ENCODE results near the gene POLR2L. TPM values are rescaled to one million over a fixed set of nuclear protein-coding genes. Genes with fewer than 3 reads are reported as not detected.

POLR2L gene
- total and polyA plus RNA-seq, 4 donors, result 57.5 to 152 (median 105) TPM

- no peaks in the 10 kb centered on the region for H3K9me3 ChIP-seq (ENCODE audit: control insufficient read depth, low read length)
- no peaks in the 10 kb centered on the region for H3K36me3 ChIP-seq (ENCODE audit: control insufficient read depth in 1 of 2, insufficient read depth in 2 of 2, low read length in 1 of 2)
- intact Hi-C loops (cut with DNase I), result no loop called here
- WGBS, 2 donors, result 85 to 86% methylated on average over 21 of the region's 21 CpGs
- no peaks in the 10 kb centered on the region for H3K4me1 ChIP-seq (ENCODE audit: control insufficient read depth in 1 of 2, insufficient read depth in 2 of 2, low read length in 2 of 2)
- H3K27ac ChIP-seq (ENCODE audit: low read depth in 1 of 2, low read length in 2 of 2), result no peak overlapping the region
- no peaks in the 10 kb centered on the region for H3K27me3 ChIP-seq (ENCODE audit: control insufficient read depth in 1 of 2, insufficient read depth in 2 of 2, low read length in 1 of 2)
- no peak overlapping the region for H3K4me3 ChIP-seq (ENCODE audit: low read length in 2 of 2)
- DNase-seq, result no peak
- no peak for ATAC-seq (ENCODE audit: low FRiP score)
Observed at GRCh38 chr11:860234-861104, 18.1 kb upstream of the POLR2L start.

DNA sequence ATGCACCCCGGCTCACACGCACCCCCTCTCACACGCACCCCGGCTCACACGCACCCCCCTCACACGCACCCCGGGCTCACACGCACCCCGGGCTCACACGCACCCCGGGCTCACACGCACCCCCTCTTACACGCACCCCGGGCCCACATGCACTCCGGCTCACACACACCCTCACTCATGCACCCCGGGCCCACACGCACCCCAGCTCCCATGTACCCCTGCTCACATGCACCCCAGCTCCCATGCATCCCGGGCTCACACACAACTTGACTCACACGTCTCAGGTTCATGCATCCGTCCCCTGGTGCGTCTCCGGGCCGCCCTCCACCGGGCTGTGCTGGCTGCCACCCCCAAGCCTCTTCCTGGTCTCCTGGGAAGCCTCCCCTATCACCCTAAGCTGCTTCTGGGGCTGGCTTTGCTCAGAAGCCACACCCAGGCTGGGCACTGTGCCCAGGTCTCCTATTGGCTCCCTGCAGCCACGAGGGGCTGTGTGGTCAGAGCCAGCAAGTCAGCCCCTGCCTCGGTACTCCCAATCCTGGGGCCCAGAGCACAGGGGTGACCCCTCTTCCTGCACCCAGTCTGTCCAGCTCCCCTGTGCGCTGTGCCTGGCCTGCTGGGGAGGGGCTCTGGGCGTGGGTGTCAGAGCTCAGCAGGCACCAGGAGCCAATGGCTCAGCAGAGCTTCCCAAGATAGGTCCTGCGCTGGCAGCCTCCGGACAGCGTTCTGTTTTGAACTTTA is 17.2 kb upstream of the POLR2L start:
- Histone ChIP-seq H3K36me3 (ENCODE audit: control insufficient read depth in 1 of 2, insufficient read depth in 2 of 2, low read length in 1 of 2) (no peaks in the 10 kb centered on the region), H3K4me3 (ENCODE audit: low read length in 2 of 2) (no peak overlapping the region), H3K4me1 (ENCODE audit: control insufficient read depth in 1 of 2, insufficient read depth in 2 of 2, low read length in 2 of 2) (no peaks in the 10 kb centered on the region), H3K27me3 (ENCODE audit: control insufficient read depth in 1 of 2, insufficient read depth in 2 of 2, low read length in 1 of 2) (no peaks in the 10 kb centered on the region), H3K9me3 (ENCODE audit: control insufficient read depth, low read length) (no peaks in the 10 kb centered on the region), H3K27ac (ENCODE audit: low read depth in 1 of 2, low read length in 2 of 2) (no peak overlapping the region)
- 39 to 47% methylated on average over 25 to 31 of the region's 31 CpGs for WGBS, 2 donors
- ATAC-seq (ENCODE audit: low FRiP score) (peak; percentile 39), DNase-seq (peak; percentile 83 to 90)
- intact Hi-C loops (cut with DNase I), result no loop called here

DNA sequence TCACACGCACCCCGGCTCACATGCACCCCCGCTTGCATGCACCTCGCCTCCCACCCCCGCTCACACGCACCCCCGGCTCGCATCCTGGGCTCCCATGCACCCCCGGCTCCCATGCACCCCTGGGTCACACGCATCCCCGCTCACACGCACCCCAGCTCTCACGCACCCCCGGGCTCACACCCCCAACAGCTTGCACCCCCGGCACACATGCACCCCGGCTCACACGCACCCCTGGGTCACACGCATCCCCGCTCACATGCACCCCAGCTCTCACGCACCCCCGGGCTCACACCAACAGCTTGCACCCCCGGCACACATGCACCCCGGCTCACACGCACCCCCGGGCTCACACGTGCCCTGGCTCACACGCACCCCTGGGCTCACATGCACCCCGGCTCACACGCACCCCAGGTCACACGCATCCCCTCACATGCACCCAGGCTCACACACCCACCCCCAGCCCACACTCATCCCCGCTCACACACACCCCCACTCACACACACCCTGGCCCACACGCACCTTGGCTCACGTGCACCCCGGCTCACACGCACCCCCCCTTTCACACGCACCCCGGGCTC is 16.5 kb upstream of the POLR2L start:
- no peaks in the 10 kb centered on the region for H3K36me3 ChIP-seq (ENCODE audit: control insufficient read depth in 1 of 2, insufficient read depth in 2 of 2, low read length in 1 of 2)
- no peaks in the 10 kb centered on the region for H3K9me3 ChIP-seq (ENCODE audit: control insufficient read depth, low read length)
- H3K27me3 ChIP-seq (ENCODE audit: control insufficient read depth in 1 of 2, insufficient read depth in 2 of 2, low read length in 1 of 2), result no peaks in the 10 kb centered on the region
- WGBS, 2 donors, result 84 to 87% methylated on average over 35 to 37 of the region's 37 CpGs
- H3K4me3 ChIP-seq (ENCODE audit: low read length in 2 of 2), result no peak overlapping the region
- DNase-seq, result no peak
- H3K27ac ChIP-seq (ENCODE audit: low read depth in 1 of 2, low read length in 2 of 2), result no peak overlapping the region
- intact Hi-C loops (cut with DNase I), result no loop called here
- no peaks in the 10 kb centered on the region for H3K4me1 ChIP-seq (ENCODE audit: control insufficient read depth in 1 of 2, insufficient read depth in 2 of 2, low read length in 2 of 2)
- no peak for ATAC-seq (ENCODE audit: low FRiP score)

GRCh38 chr11:858053-858761 is 15.9 kb upstream of the POLR2L start:
- WGBS, 2 donors, result 84 to 85% methylated on average over 27 of the region's 27 CpGs
- ATAC-seq (ENCODE audit: low FRiP score) (no peak), DNase-seq (no peak)
- Histone ChIP-seq H3K9me3 (ENCODE audit: control insufficient read depth, low read length) (no peaks in the 10 kb centered on the region), H3K36me3 (ENCODE audit: control insufficient read depth in 1 of 2, insufficient read depth in 2 of 2, low read length in 1 of 2) (no peaks in the 10 kb centered on the region), H3K27ac (ENCODE audit: low read depth in 1 of 2, low read length in 2 of 2) (no peak overlapping the region), H3K4me1 (ENCODE audit: control insufficient read depth in 1 of 2, insufficient read depth in 2 of 2, low read length in 2 of 2) (no peaks in the 10 kb centered on the region), H3K4me3 (ENCODE audit: low read length in 2 of 2) (no peak overlapping the region), H3K27me3 (ENCODE audit: control insufficient read depth in 1 of 2, insufficient read depth in 2 of 2, low read length in 1 of 2) (no peaks in the 10 kb centered on the region)
- intact Hi-C loops (cut with DNase I), result no loop called here

GRCh38 chr11:856397-856796 is 14.1 kb upstream of the POLR2L start:
- Histone ChIP-seq H3K36me3 (ENCODE audit: control insufficient read depth in 1 of 2, insufficient read depth in 2 of 2, low read length in 1 of 2) (no peaks in the 10 kb centered on the region), H3K27ac (ENCODE audit: low read depth in 1 of 2, low read length in 2 of 2) (no peak overlapping the region), H3K4me3 (ENCODE audit: low read length in 2 of 2) (no peak overlapping the region), H3K4me1 (ENCODE audit: control insufficient read depth in 1 of 2, insufficient read depth in 2 of 2, low read length in 2 of 2) (no peaks in the 10 kb centered on the region), H3K27me3 (ENCODE audit: control insufficient read depth in 1 of 2, insufficient read depth in 2 of 2, low read length in 1 of 2) (no peaks in the 10 kb centered on the region), H3K9me3 (ENCODE audit: control insufficient read depth, low read length) (no peaks in the 10 kb centered on the region)
- WGBS, 2 donors, result 82 to 83% methylated on average over 8 of the region's 8 CpGs
- intact Hi-C loops (cut with DNase I), result no loop called here
- ATAC-seq (ENCODE audit: low FRiP score) (no peak), DNase-seq (no peak)

GRCh38 chr11:855796-856195 is 13.5 kb upstream of the POLR2L start:
- Histone ChIP-seq H3K36me3 (ENCODE audit: control insufficient read depth in 1 of 2, insufficient read depth in 2 of 2, low read length in 1 of 2) (no peaks in the 10 kb centered on the region), H3K9me3 (ENCODE audit: control insufficient read depth, low read length) (no peaks in the 10 kb centered on the region), H3K27me3 (ENCODE audit: control insufficient read depth in 1 of 2, insufficient read depth in 2 of 2, low read length in 1 of 2) (no peaks in the 10 kb centered on the region), H3K4me3 (ENCODE audit: low read length in 2 of 2) (no peak overlapping the region), H3K27ac (ENCODE audit: low read depth in 1 of 2, low read length in 2 of 2) (no peak overlapping the region), H3K4me1 (ENCODE audit: control insufficient read depth in 1 of 2, insufficient read depth in 2 of 2, low read length in 2 of 2) (no peaks in the 10 kb centered on the region)
- ATAC-seq (ENCODE audit: low FRiP score) (no peak), DNase-seq (no peak)
- intact Hi-C loops (cut with DNase I), result no loop called here
- WGBS, 2 donors, result 90 to 91% methylated on average over 11 to 12 of the region's 12 CpGs

- Histone ChIP-seq H3K4me1 (ENCODE audit: control insufficient read depth in 1 of 2, insufficient read depth in 2 of 2, low read length in 2 of 2) (no peaks in the 10 kb centered on the region), H3K27ac (ENCODE audit: low read depth in 1 of 2, low read length in 2 of 2) (no peak overlapping the region), H3K9me3 (ENCODE audit: control insufficient read depth, low read length) (no peaks in the 10 kb centered on the region), H3K27me3 (ENCODE audit: control insufficient read depth in 1 of 2, insufficient read depth in 2 of 2, low read length in 1 of 2) (no peaks in the 10 kb centered on the region), H3K36me3 (ENCODE audit: control insufficient read depth in 1 of 2, insufficient read depth in 2 of 2, low read length in 1 of 2) (no peaks in the 10 kb centered on the region), H3K4me3 (ENCODE audit: low read length in 2 of 2) (no peak overlapping the region)
- 78 to 88% methylated on average over 4 to 7 of the region's 7 CpGs for WGBS, 2 donors
- no peak for ATAC-seq (ENCODE audit: low FRiP score)
- intact Hi-C loops (cut with DNase I), result no loop called here
- no peak for DNase-seq
Observed at GRCh38 chr11:855330-855674, 13.0 kb upstream of the POLR2L start.

- no peaks in the 10 kb centered on the region for H3K4me1 ChIP-seq (ENCODE audit: control insufficient read depth in 1 of 2, insufficient read depth in 2 of 2, low read length in 2 of 2)
- H3K27me3 ChIP-seq (ENCODE audit: control insufficient read depth in 1 of 2, insufficient read depth in 2 of 2, low read length in 1 of 2), result no peaks in the 10 kb centered on the region
- no peaks in the 10 kb centered on the region for H3K9me3 ChIP-seq (ENCODE audit: control insufficient read depth, low read length)
- no peak for ATAC-seq (ENCODE audit: low FRiP score)
- no peaks in the 10 kb centered on the region for H3K36me3 ChIP-seq (ENCODE audit: control insufficient read depth in 1 of 2, insufficient read depth in 2 of 2, low read length in 1 of 2)
- no peak for DNase-seq
- intact Hi-C loops (cut with DNase I), result no loop called here
- no peak overlapping the region for H3K4me3 ChIP-seq (ENCODE audit: low read length in 2 of 2)
- 85 to 86% methylated on average over 18 to 20 of the region's 20 CpGs for WGBS, 2 donors
- no peak overlapping the region for H3K27ac ChIP-seq (ENCODE audit: low read depth in 1 of 2, low read length in 2 of 2)
Observed at GRCh38 chr11:854601-855329, 12.4 kb upstream of the POLR2L start.

Data from aorta (tissue), 5 donors.